GM23338 (cell line): ENCODE data around the gene ATAD3B. TPM values are rescaled to one million over a fixed set of nuclear protein-coding genes. Genes with fewer than 3 reads are reported as not detected.
"Not testable (repeated sequence)": the region's sequence is repeated elsewhere in the genome, so short reads cannot be mapped to it uniquely, and the experiment has no call there.

Source experiments
- ATAC-seq: fragments of 200-7000 bp; cut with Tn5 transposase; 3 replicates; pipeline ENCODE4 v1.9.1; 2020
- DNase-seq: peaks from one replicate; pipeline ENCODE4 v3.0.0-alpha.2; 2015; ENCODE audit warnings: low spot score
- H2AFZ ChIP-seq: fragments of 200-600 bp; sonication (generic); 2 replicates; pipeline ENCODE4 v1.8.0; 2016; ENCODE audit warnings: antibody characterized with exemption, mild to moderate bottlenecking, moderate library complexity
- H3F3A ChIP-seq: fragments of 200-600 bp; sonication (generic); replicated peaks from 2 replicates; pipeline ENCODE4 v1.8.0; 2017; ENCODE audit warnings: antibody characterized with exemption, mixed run types, low read depth
- H3K27ac ChIP-seq: fragments of 200-600 bp; sonication (generic); 2 replicates; pipeline ENCODE4 v1.6.1; 2016; ENCODE audit warnings: low read depth
- H3K27me3 ChIP-seq: fragments of 200-600 bp; sonication (generic); 2 replicates; pipeline ENCODE4 v1.8.0; 2016; ENCODE audit warnings: mild to moderate bottlenecking, mixed run types, moderate library complexity; ENCODE audit not compliant: insufficient read depth
- H3K36me3 ChIP-seq: fragments of 200-600 bp; sonication (generic); 2 replicates; pipeline ENCODE4 v1.8.0; 2016; ENCODE audit warnings: mild to moderate bottlenecking; ENCODE audit not compliant: insufficient read depth
- H3K4me1 ChIP-seq: fragments of 200-600 bp; sonication (generic); 2 replicates; pipeline ENCODE4 v1.8.0; 2016; ENCODE audit warnings: mild to moderate bottlenecking, moderate library complexity; ENCODE audit not compliant: insufficient read depth
- H3K4me2 ChIP-seq: fragments of 200-600 bp; sonication (generic); 2 replicates; pipeline ENCODE4 v1.7.1; 2017; ENCODE audit warnings: mixed run types
- H3K4me3 ChIP-seq: fragments of 200-600 bp; sonication (generic); 2 replicates; pipeline ENCODE4 v1.6.1; 2016; ENCODE audit warnings: mixed run types
- H3K79me2 ChIP-seq: fragments of 200-600 bp; sonication (generic); replicated peaks from 2 replicates; pipeline ENCODE4 v1.8.0; 2017; ENCODE audit warnings: mild to moderate bottlenecking; ENCODE audit not compliant: insufficient read depth
- H3K9me2 ChIP-seq: fragments of 200-600 bp; sonication (generic); 2 replicates; pipeline ENCODE4 v1.8.0; 2017; ENCODE audit not compliant: insufficient read depth
- H4K20me1 ChIP-seq: fragments of 200-600 bp; sonication (generic); replicated peaks from 2 replicates; pipeline ENCODE4 v1.8.0; 2017; ENCODE audit warnings: mild to moderate bottlenecking; ENCODE audit not compliant: insufficient read depth
- H3K27ac Mint-ChIP-seq: 2 replicates; pipeline ENCODE4 v1.8.0; 2020; ENCODE audit warnings: inconsistent platforms, mild to moderate bottlenecking, moderate library complexity, mixed read lengths
- H3K27me3 Mint-ChIP-seq: 3 replicates; pipeline ENCODE4 v1.8.0; 2022; ENCODE audit warnings: low read depth, mild to moderate bottlenecking, moderate library complexity, mixed read lengths, inconsistent platforms; ENCODE audit not compliant: insufficient read depth, poor library complexity
- H3K36me3 Mint-ChIP-seq: 3 replicates; pipeline ENCODE4 v1.8.0; 2021; ENCODE audit warnings: low read depth, mild to moderate bottlenecking, inconsistent platforms, moderate library complexity, mixed read lengths
- H3K4me1 Mint-ChIP-seq: 3 replicates; pipeline ENCODE4 v1.8.0; 2020; ENCODE audit warnings: mild to moderate bottlenecking, inconsistent platforms, mixed read lengths
- H3K4me3 Mint-ChIP-seq: 3 replicates; pipeline ENCODE4 v1.8.0; 2021; ENCODE audit warnings: moderate library complexity, mild to moderate bottlenecking, inconsistent platforms, mixed read lengths
- H3K9me3 Mint-ChIP-seq: 3 replicates; pipeline ENCODE4 v1.8.0; 2020; ENCODE audit warnings: moderate library complexity, mild to moderate bottlenecking, inconsistent platforms, mixed read lengths
- EZH2phosphoT487 ChIP-seq: fragments of 200-600 bp; sonication (generic); IDR thresholded peaks from one replicate; pipeline ENCODE4 v1.8.1; 2018; ENCODE audit warnings: antibody characterized with exemption; ENCODE audit not compliant: unreplicated experiment
- JUNB ChIP-seq: IDR thresholded peaks from one replicate; pipeline ENCODE4 v1.6.1; 2016; ENCODE audit warnings: antibody characterized with exemption; ENCODE audit not compliant: unreplicated experiment
- NANOG ChIP-seq: IDR thresholded peaks from 2 replicates; pipeline ENCODE4 v1.6.1; 2016; ENCODE audit warnings: antibody characterized with exemption, borderline replicate concordance
- STAT1 ChIP-seq: IDR thresholded peaks from one replicate; pipeline ENCODE4 v1.6.1; 2016; ENCODE audit warnings: antibody characterized with exemption; ENCODE audit not compliant: unreplicated experiment
- polyA plus RNA-seq: library from polyadenylated mRNA; unstranded; fragments of >200 nt; fragmentation: Nextera tagmentation; extraction: Ambion mirVana; gene quantifications from 2 replicates; pipeline ENCODE4 v1.2.1, GENCODE V29; 2016
- total RNA-seq: library from RNA; depleted of rRNA; stranded (reverse); fragments of >200 nt; shearing (Covaris generic); gene quantifications from 2 replicates; pipeline ENCODE4 v1.2.3, GENCODE V29; 2014
- TF ChIP-seq, protein P1 (sequence below): IDR thresholded peaks from 2 replicates; pipeline ENCODE4 v1.6.1; 2016; ENCODE audit warnings: antibody characterized with exemption
- TF ChIP-seq, protein P2 (sequence below): fragments of 250-450 bp; sonication (Bioruptor Pico); IDR thresholded peaks from 2 replicates; pipeline ENCODE4 v1.5.0; 2020; ENCODE audit warnings: mild to moderate bottlenecking, moderate library complexity
- TF ChIP-seq, protein P3 (sequence below), 2 experiments: fragments of 200-600 bp in 1 of 2; sonication (generic) in 1 of 2; conservative IDR thresholded peaks; 2 replicates each; pipeline versions ENCODE4 v1.5.1 to v1.6.1; 2016 to 2017; ENCODE audit warnings: antibody characterized with exemption in 2 of 2, low read depth in 2 of 2, mild to moderate bottlenecking in 2 of 2, moderate library complexity in 1 of 2
- TF ChIP-seq, protein P4 (sequence below): IDR thresholded peaks from one replicate; pipeline ENCODE4 v1.6.1; 2018; ENCODE audit warnings: antibody characterized with exemption; ENCODE audit not compliant: unreplicated experiment

The ATAD3B gene
- total and polyA plus RNA-seq, 2 experiments from 2014 or later, result 37.8 to 63.4 TPM

DNA sequence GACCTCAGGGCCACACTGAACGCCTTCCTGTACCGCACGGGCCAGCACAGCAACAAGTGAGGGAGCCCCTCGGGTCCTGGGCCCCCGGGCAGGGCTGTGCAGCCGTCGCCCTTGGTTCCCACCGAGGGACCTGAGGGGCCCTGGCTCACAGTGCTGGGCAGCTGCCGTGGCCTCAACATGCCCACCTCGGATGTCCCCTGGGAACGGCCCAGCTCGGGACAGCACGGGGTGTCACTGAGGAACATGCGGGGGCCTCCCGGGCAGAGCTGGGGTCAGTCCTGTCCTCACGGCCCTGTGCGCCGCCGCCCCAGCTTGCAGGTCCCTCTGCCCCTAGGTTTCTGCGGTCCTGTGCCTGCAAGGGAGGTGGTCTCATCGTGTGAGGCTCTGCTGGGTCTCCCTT is 54.9 kb downstream of the ATAD3B start:
- not testable (repeated sequence) for H3K36me3 ChIP-seq, H3K9me3 Mint-ChIP-seq, H3K27ac ChIP-seq, H2AFZ ChIP-seq, H3K4me3 Mint-ChIP-seq, DNase-seq, H3K27me3 Mint-ChIP-seq, H3K4me2 ChIP-seq, H3F3A ChIP-seq, H4K20me1 ChIP-seq, H3K4me1 ChIP-seq, H3K9me2 ChIP-seq, H3K79me2 ChIP-seq, H3K27me3 ChIP-seq, ATAC-seq, H3K27ac Mint-ChIP-seq, H3K4me1 Mint-ChIP-seq, H3K4me3 ChIP-seq
- H3K36me3 Mint-ChIP-seq, result peaks cover 48% of the 10 kb centered on the region; the same call in 2 of the 3 replicates

DNA sequence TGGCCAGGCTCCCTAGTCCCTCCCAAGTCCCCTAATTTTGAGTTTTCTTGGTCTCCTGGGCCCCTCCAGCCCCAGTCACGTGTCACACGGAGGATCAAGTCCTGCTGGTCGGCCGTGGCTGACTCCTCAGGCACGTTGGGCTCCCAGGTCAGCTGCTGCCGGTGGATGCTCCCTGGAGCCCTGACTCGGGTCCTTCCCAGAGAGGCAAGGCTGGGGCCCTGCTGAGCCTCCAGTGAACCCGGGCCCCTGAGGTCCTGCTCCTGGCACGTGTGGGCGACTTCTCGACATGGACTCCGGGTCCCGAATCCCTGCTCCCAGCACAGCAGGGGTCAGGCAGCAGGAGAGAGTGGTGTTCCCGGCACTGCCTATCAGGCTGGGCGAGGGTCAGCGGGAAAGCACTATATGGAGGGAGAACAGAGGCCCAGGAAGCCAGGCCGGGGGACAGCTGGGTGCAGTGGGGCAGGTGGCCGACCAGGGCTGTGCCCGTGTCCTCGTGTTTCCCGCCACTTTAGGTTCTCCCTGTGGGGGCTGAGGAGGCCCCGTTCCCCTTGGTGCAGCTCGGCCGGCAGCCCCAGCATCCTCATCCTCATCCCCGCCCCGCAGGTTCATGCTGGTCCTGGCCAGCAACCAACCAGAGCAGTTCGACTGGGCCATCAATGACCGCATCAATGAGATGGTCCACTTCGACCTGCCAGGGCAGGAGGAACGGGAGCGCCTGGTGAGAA is 55.7 kb downstream of the ATAD3B start:
- H3F3A ChIP-seq, result no peaks in the 10 kb centered on the region
- H3K36me3 ChIP-seq, result no peaks in the 10 kb centered on the region
- ATAC-seq, result no peak
- no peak for TF ChIP-seq NANOG
- TF ChIP-seq JUNB, result no peak
- TF ChIP-seq STAT1, result no peak
- TF ChIP-seq, protein P1, sequence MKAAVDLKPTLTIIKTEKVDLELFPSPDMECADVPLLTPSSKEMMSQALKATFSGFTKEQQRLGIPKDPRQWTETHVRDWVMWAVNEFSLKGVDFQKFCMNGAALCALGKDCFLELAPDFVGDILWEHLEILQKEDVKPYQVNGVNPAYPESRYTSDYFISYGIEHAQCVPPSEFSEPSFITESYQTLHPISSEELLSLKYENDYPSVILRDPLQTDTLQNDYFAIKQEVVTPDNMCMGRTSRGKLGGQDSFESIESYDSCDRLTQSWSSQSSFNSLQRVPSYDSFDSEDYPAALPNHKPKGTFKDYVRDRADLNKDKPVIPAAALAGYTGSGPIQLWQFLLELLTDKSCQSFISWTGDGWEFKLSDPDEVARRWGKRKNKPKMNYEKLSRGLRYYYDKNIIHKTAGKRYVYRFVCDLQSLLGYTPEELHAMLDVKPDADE, result no peak
- TF ChIP-seq, protein P2, sequence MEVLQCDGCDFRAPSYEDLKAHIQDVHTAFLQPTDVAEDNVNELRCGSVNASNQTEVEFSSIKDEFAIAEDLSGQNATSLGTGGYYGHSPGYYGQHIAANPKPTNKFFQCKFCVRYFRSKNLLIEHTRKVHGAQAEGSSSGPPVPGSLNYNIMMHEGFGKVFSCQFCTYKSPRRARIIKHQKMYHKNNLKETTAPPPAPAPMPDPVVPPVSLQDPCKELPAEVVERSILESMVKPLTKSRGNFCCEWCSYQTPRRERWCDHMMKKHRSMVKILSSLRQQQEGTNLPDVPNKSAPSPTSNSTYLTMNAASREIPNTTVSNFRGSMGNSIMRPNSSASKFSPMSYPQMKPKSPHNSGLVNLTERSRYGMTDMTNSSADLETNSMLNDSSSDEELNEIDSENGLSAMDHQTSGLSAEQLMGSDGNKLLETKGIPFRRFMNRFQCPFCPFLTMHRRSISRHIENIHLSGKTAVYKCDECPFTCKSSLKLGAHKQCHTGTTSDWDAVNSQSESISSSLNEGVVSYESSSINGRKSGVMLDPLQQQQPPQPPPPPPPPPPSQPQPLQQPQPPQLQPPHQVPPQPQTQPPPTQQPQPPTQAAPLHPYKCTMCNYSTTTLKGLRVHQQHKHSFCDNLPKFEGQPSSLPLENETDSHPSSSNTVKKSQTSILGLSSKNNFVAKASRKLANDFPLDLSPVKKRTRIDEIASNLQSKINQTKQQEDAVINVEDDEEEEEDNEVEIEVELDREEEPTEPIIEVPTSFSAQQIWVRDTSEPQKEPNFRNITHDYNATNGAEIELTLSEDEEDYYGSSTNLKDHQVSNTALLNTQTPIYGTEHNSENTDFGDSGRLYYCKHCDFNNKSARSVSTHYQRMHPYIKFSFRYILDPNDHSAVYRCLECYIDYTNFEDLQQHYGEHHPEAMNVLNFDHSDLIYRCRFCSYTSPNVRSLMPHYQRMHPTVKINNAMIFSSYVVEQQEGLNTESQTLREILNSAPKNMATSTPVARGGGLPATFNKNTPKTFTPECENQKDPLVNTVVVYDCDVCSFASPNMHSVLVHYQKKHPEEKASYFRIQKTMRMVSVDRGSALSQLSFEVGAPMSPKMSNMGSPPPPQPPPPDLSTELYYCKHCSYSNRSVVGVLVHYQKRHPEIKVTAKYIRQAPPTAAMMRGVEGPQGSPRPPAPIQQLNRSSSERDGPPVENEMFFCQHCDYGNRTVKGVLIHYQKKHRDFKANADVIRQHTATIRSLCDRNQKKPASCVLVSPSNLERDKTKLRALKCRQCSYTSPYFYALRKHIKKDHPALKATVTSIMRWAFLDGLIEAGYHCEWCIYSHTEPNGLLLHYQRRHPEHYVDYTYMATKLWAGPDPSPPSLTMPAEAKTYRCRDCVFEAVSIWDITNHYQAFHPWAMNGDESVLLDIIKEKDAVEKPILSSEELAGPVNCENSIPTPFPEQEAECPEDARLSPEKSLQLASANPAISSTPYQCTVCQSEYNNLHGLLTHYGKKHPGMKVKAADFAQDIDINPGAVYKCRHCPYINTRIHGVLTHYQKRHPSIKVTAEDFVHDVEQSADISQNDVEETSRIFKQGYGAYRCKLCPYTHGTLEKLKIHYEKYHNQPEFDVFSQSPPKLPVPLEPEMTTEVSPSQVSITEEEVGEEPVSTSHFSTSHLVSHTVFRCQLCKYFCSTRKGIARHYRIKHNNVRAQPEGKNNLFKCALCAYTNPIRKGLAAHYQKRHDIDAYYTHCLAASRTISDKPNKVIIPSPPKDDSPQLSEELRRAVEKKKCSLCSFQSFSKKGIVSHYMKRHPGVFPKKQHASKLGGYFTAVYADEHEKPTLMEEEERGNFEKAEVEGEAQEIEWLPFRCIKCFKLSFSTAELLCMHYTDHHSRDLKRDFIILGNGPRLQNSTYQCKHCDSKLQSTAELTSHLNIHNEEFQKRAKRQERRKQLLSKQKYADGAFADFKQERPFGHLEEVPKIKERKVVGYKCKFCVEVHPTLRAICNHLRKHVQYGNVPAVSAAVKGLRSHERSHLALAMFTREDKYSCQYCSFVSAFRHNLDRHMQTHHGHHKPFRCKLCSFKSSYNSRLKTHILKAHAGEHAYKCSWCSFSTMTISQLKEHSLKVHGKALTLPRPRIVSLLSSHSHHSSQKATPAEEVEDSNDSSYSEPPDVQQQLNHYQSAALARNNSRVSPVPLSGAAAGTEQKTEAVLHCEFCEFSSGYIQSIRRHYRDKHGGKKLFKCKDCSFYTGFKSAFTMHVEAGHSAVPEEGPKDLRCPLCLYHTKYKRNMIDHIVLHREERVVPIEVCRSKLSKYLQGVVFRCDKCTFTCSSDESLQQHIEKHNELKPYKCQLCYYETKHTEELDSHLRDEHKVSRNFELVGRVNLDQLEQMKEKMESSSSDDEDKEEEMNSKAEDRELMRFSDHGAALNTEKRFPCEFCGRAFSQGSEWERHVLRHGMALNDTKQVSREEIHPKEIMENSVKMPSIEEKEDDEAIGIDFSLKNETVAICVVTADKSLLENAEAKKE (CRISPR knock-in tag), result no peak
- no peak for TF ChIP-seq EZH2phosphoT487
- TF ChIP-seq, protein P3, sequence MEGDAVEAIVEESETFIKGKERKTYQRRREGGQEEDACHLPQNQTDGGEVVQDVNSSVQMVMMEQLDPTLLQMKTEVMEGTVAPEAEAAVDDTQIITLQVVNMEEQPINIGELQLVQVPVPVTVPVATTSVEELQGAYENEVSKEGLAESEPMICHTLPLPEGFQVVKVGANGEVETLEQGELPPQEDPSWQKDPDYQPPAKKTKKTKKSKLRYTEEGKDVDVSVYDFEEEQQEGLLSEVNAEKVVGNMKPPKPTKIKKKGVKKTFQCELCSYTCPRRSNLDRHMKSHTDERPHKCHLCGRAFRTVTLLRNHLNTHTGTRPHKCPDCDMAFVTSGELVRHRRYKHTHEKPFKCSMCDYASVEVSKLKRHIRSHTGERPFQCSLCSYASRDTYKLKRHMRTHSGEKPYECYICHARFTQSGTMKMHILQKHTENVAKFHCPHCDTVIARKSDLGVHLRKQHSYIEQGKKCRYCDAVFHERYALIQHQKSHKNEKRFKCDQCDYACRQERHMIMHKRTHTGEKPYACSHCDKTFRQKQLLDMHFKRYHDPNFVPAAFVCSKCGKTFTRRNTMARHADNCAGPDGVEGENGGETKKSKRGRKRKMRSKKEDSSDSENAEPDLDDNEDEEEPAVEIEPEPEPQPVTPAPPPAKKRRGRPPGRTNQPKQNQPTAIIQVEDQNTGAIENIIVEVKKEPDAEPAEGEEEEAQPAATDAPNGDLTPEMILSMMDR (conservative IDR thresholded peaks at IDR 0.05; ENCODE audit: low read depth in 2 of 2), result no peak
- TF ChIP-seq, protein P4, sequence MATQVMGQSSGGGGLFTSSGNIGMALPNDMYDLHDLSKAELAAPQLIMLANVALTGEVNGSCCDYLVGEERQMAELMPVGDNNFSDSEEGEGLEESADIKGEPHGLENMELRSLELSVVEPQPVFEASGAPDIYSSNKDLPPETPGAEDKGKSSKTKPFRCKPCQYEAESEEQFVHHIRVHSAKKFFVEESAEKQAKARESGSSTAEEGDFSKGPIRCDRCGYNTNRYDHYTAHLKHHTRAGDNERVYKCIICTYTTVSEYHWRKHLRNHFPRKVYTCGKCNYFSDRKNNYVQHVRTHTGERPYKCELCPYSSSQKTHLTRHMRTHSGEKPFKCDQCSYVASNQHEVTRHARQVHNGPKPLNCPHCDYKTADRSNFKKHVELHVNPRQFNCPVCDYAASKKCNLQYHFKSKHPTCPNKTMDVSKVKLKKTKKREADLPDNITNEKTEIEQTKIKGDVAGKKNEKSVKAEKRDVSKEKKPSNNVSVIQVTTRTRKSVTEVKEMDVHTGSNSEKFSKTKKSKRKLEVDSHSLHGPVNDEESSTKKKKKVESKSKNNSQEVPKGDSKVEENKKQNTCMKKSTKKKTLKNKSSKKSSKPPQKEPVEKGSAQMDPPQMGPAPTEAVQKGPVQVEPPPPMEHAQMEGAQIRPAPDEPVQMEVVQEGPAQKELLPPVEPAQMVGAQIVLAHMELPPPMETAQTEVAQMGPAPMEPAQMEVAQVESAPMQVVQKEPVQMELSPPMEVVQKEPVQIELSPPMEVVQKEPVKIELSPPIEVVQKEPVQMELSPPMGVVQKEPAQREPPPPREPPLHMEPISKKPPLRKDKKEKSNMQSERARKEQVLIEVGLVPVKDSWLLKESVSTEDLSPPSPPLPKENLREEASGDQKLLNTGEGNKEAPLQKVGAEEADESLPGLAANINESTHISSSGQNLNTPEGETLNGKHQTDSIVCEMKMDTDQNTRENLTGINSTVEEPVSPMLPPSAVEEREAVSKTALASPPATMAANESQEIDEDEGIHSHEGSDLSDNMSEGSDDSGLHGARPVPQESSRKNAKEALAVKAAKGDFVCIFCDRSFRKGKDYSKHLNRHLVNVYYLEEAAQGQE, result no peak

More for the DNA sequence above, 55.7 kb downstream of the ATAD3B start:
- Histone ChIP-seq H3K27me3 (no peaks in the 10 kb centered on the region), H3K79me2 (no peaks in the 10 kb centered on the region), H3K27ac (no peak overlapping the region), H3K4me3 (no peak overlapping the region), H3K9me2 (no peaks in the 10 kb centered on the region), H3K4me1 (no peaks in the 10 kb centered on the region), H4K20me1 (no peaks in the 10 kb centered on the region; the same call in 1 of the 2 replicates), H2AFZ (no peak overlapping the region), H3K4me2 (no peak overlapping the region)
- Mint-ChIP-seq H3K9me3 (0 out of 3 replicates have a peak, but pooled peaks cover 8% of the 10 kb centered on the region), H3K27ac (no peak overlapping the region), H3K27me3 (peaks cover 6% of the 10 kb centered on the region), H3K4me3 (no peak overlapping the region), H3K4me1 (no peaks in the 10 kb centered on the region), H3K36me3 (peaks cover 54% of the 10 kb centered on the region)
- no peak for DNase-seq
